Tibial artery (tissue), 4 donors: Measurements from ENCODE around the gene ARSB.

Source experiments
- DNase-seq, 2 donors: peaks; one replicate each; pipeline ENCODE4 v3.0.0-alpha.2; 2019
- H3K27ac ChIP-seq, 2 donors: fragments of 200-600 bp; sonication (generic) in 1 of 2; 1 replicate in 1 of 2; 2 replicates in 1 of 2; pipeline ENCODE4 v1.5.1; 2018 to 2019; ENCODE audit warnings: mild to moderate bottlenecking in 1 of 2
- H3K27me3 ChIP-seq, 2 donors: fragments of 200-600 bp; sonication (generic) in 1 of 2; one replicate each; pipeline versions ENCODE4 v1.5.1 to v1.6.0; 2016 to 2019
- H3K36me3 ChIP-seq, 3 donors: fragments of 200-600 bp; sonication (generic) in 2 of 3; one replicate each; pipeline ENCODE4 v1.5.1; 2016 to 2019; ENCODE audit warnings: mild to moderate bottlenecking in 2 of 3
- H3K4me1 ChIP-seq, 4 donors: fragments of 200-600 bp; sonication (generic) in 2 of 4; 1 replicate in 3 of 4; 2 replicates in 1 of 4; pipeline ENCODE4 v1.5.1; 2016 to 2019
- H3K4me3 ChIP-seq, 2 donors: fragments of 200-600 bp; sonication (generic) in 1 of 2; 1 replicate in 1 of 2; 2 replicates in 1 of 2; pipeline ENCODE4 v1.5.1; 2018 to 2019; ENCODE audit warnings: mild to moderate bottlenecking in 2 of 2
- H3K9me3 ChIP-seq, 3 donors: fragments of 200-600 bp; sonication (generic) in 1 of 3; one replicate each; pipeline ENCODE4 v1.5.1; 2016 to 2019
- CTCF ChIP-seq, 2 experiments: fragments of 200-600 bp in 1 of 2; fragments of 450-650 bp in 1 of 2; IDR thresholded peaks; one replicate each; pipeline ENCODE4 v1.5.1; 2017 to 2019; ENCODE audit warnings: antibody characterized with exemption in 2 of 2, mild to moderate bottlenecking in 1 of 2, moderate library complexity in 1 of 2
- intact Hi-C: fragments of 100-400 bp; cut with DNase I; formaldehyde crosslinking; loops from one replicate; pipeline ENCODE4 v1.15.0; 2023; ENCODE audit warnings: low total_unique reads

The ARSB gene

GRCh38 chr5:78908173-78909061 is 76.7 kb downstream of the ARSB start:
- DNase-seq, result peak; percentile 59 to 86
- Histone ChIP-seq H3K36me3 (no peaks in the 10 kb centered on the region), H3K4me3 (peak overlapping the region; percentile 5 to 24), H3K4me1 (peaks cover 0 to 44% (median 16%) of the 10 kb centered on the region in 4 donors), H3K27me3 (no peaks in the 10 kb centered on the region), H3K27ac (peak overlapping the region; percentile 70 to 78), H3K9me3 (no peaks in the 10 kb centered on the region)
- TF ChIP-seq CTCF (IDR thresholded peaks at IDR 0.05), result peak in 1 of 2 experiments; percentile 13
- intact Hi-C loops, result loop anchor here (10.0 kb wide), 1 partner anchor 254 kb away; no protein-coding TSS in a partner anchor

- H3K4me3 ChIP-seq, result peak overlapping the region; percentile 5 to 24
- TF ChIP-seq CTCF (IDR thresholded peaks at IDR 0.05), result no peak
- intact Hi-C loops, result loop anchor here (10.0 kb wide), 1 partner anchor 253 kb away; no protein-coding TSS in a partner anchor
- no peaks in the 10 kb centered on the region for H3K27me3 ChIP-seq
- peak; percentile 62 to 74 for DNase-seq
- H3K4me1 ChIP-seq, result peaks cover 0 to 44% (median 16%) of the 10 kb centered on the region in 4 donors
- no peaks in the 10 kb centered on the region for H3K36me3 ChIP-seq
- no peaks in the 10 kb centered on the region for H3K9me3 ChIP-seq
- peak overlapping the region; percentile 70 to 78 for H3K27ac ChIP-seq
Observed at GRCh38 chr5:78907255-78907891, 77.7 kb downstream of the ARSB start.

- no peak for DNase-seq
- H3K27me3 ChIP-seq, result no peaks in the 10 kb centered on the region
- H3K27ac ChIP-seq, result peak overlapping the region in 1 of 2 donors; percentile 78
- intact Hi-C loops, result loop anchor here (10.0 kb wide), 1 partner anchor 251 kb away; no protein-coding TSS in a partner anchor
- H3K4me1 ChIP-seq, result peaks cover 0 to 44% (median 16%) of the 10 kb centered on the region in 4 donors
- no peak for TF ChIP-seq CTCF (IDR thresholded peaks at IDR 0.05)
- no peaks in the 10 kb centered on the region for H3K9me3 ChIP-seq
- H3K4me3 ChIP-seq, result no peak overlapping the region
- H3K36me3 ChIP-seq, result no peaks in the 10 kb centered on the region
Observed at GRCh38 chr5:78905084-78905938, 79.8 kb downstream of the ARSB start.

GRCh38 chr5:78903861-78904260 is 81.2 kb downstream of the ARSB start:
- intact Hi-C loops, result loop anchor here (10.0 kb wide), 1 partner anchor 249 kb away; no protein-coding TSS in a partner anchor
- H3K27me3 ChIP-seq, result no peaks in the 10 kb centered on the region

More at GRCh38 chr5:78903861-78904260, 81.2 kb downstream of the ARSB start:
- TF ChIP-seq CTCF (IDR thresholded peaks at IDR 0.05), result no peak
- Histone ChIP-seq H3K36me3 (no peaks in the 10 kb centered on the region), H3K4me1 (peaks cover 0 to 36% (median 16%) of the 10 kb centered on the region in 4 donors), H3K27ac (no peak overlapping the region), H3K4me3 (no peak overlapping the region), H3K9me3 (peaks cover 0 to 8% (median 5%) of the 10 kb centered on the region in 3 donors)
- DNase-seq, result no peak
